Muscle of arm (tissue), 12 donors: ENCODE measurements around the gene NXPH1. TPM values are rescaled to one million over a fixed set of nuclear protein-coding genes. Genes with fewer than 3 reads are reported as not detected.

ENCODE experiments used
- polyA plus RNA-seq, 12 donors: library from polyadenylated mRNA; unstranded; fragments of 120-200 nt; gene quantifications; one replicate each; pipeline ENCODE4 v1.2.1, GENCODE V29; 2013; ENCODE audit not compliant: insufficient read length in 12 of 12

NXPH1 gene
- polyA plus RNA-seq, 12 donors, result 0.06 to 0.12 (median 0.12) TPM; not detected in 9

Other genes starting within 250 kb of the NXPH1 start
- 10 to 100 TPM in 3 of 12 donors, 1 to 10 TPM in 8, not detected in 1; 3.0 to 40.9 (median 5.9) TPM for gene ICA1, start 171.4 kb upstream of the NXPH1 start, polyA plus RNA-seq